GM18951 (cell line): Measurements from ENCODE around the gene ZNF853.

Experiments
- POLR2A ChIP-seq: IDR thresholded peaks from 4 replicates; pipeline ENCODE4 v1.6.1; 2011; ENCODE audit warnings: mild to moderate bottlenecking; ENCODE audit not compliant: insufficient read length, insufficient read depth; ENCODE audit errors: extremely low read depth
- in situ Hi-C: fragments of 300-500 bp; cut with MboI; formaldehyde crosslinking; loops from one replicate; pipeline ENCODE4 v1.12.0; 2022; ENCODE audit warnings: low sequenced_read_pairs, mixed read lengths, inconsistent platforms; ENCODE audit not compliant: unreplicated experiment

Gene ZNF853

GRCh38 chr7:6647080-6647479 is 31.7 kb downstream of the ZNF853 start:
- no peak for TF ChIP-seq POLR2A

GRCh38 chr7:6647541-6647940 is 32.1 kb downstream of the ZNF853 start:
- in situ Hi-C loops: no loop called here
- TF ChIP-seq POLR2A: no peak

More at GRCh38 chr7:6647080-6647479, 31.7 kb downstream of the ZNF853 start:
- in situ Hi-C loops: no loop called here

- in situ Hi-C loops: no loop called here
- no peak for TF ChIP-seq POLR2A
These were observed 32.8 kb downstream of the ZNF853 start for GRCh38 chr7:6648066-6648814.

- in situ Hi-C loops: no loop called here
- no peak for TF ChIP-seq POLR2A
These were observed 33.4 kb downstream of the ZNF853 start for GRCh38 chr7:6648815-6649104.

GRCh38 chr7:6649241-6649961 is 34.0 kb downstream of the ZNF853 start:
- TF ChIP-seq POLR2A: no peak
- in situ Hi-C loops: no loop called here

GRCh38 chr7:6650086-6650485 is 34.7 kb downstream of the ZNF853 start:
- no peak for TF ChIP-seq POLR2A
- in situ Hi-C loops: no loop called here

GRCh38 chr7:6650521-6651011 is 35.2 kb downstream of the ZNF853 start:
- no peak for TF ChIP-seq POLR2A
- in situ Hi-C loops: no loop called here

- in situ Hi-C loops: no loop called here
These were observed 36.5 kb downstream of the ZNF853 start for GRCh38 chr7:6651851-6652445.

GRCh38 chr7:6652446-6653011 is 37.1 kb downstream of the ZNF853 start:
- TF ChIP-seq POLR2A: no peak
- in situ Hi-C loops: no loop called here

More at GRCh38 chr7:6651851-6652445, 36.5 kb downstream of the ZNF853 start:
- TF ChIP-seq POLR2A: no peak

GRCh38 chr7:6653071-6654003 is 37.9 kb downstream of the ZNF853 start:
- no peak for TF ChIP-seq POLR2A
- in situ Hi-C loops: no loop called here

GRCh38 chr7:6654113-6654841 is 38.9 kb downstream of the ZNF853 start:
- in situ Hi-C loops: no loop called here
- no peak for TF ChIP-seq POLR2A

GRCh38 chr7:6654842-6655610 is 39.6 kb downstream of the ZNF853 start:
- in situ Hi-C loops: no loop called here
- no peak for TF ChIP-seq POLR2A
